ENCODE data around the gene SORCS3. TPM values are rescaled to one million over a fixed set of nuclear protein-coding genes. Genes with fewer than 3 reads are reported as not detected.

The SORCS3 gene
- total RNA-seq, 1 donor from 2014 or later = 2.0 TPM

GRCh38 chr10:105269689-105270088 lies 628.6 kb downstream of the SORCS3 start:
- Mint-ChIP-seq H3K4me1 (ENCODE audit: low read depth, unreplicated experiment) (peaks cover 13% of the 10 kb centered on the region), H3K36me3 (ENCODE audit: unreplicated experiment) (no peaks in the 10 kb centered on the region), H3K27me3 (ENCODE audit: unreplicated experiment) (no peaks in the 10 kb centered on the region), H3K9me3 (ENCODE audit: unreplicated experiment) (peaks cover 1% of the 10 kb centered on the region), H3K27ac (ENCODE audit: unreplicated experiment) (no peak overlapping the region), H3K4me3 (ENCODE audit: unreplicated experiment) (no peak overlapping the region)
- no peak for TF ChIP-seq CTCF (IDR thresholded peaks at IDR 0.05; ENCODE audit: partially characterized antibody, unreplicated experiment)
- no peak for DNase-seq

GRCh38 chr10:105274556-105275070 lies 633.5 kb downstream of the SORCS3 start:
- Mint-ChIP-seq H3K27me3 (ENCODE audit: unreplicated experiment) (no peaks in the 10 kb centered on the region), H3K36me3 (ENCODE audit: unreplicated experiment) (no peaks in the 10 kb centered on the region), H3K9me3 (ENCODE audit: unreplicated experiment) (no peaks in the 10 kb centered on the region), H3K27ac (ENCODE audit: unreplicated experiment) (no peak overlapping the region), H3K4me3 (ENCODE audit: unreplicated experiment) (no peak overlapping the region), H3K4me1 (ENCODE audit: low read depth, unreplicated experiment) (no peaks in the 10 kb centered on the region)
- no peak for DNase-seq
- no peak for TF ChIP-seq CTCF (IDR thresholded peaks at IDR 0.05; ENCODE audit: partially characterized antibody, unreplicated experiment)

GRCh38 chr10:105278439-105278838 lies 637.3 kb downstream of the SORCS3 start:
- no peak for TF ChIP-seq CTCF (IDR thresholded peaks at IDR 0.05; ENCODE audit: partially characterized antibody, unreplicated experiment)
- no peaks in the 10 kb centered on the region for H3K27me3 Mint-ChIP-seq (ENCODE audit: unreplicated experiment)
- H3K9me3 Mint-ChIP-seq (ENCODE audit: unreplicated experiment) = no peaks in the 10 kb centered on the region
- H3K27ac Mint-ChIP-seq (ENCODE audit: unreplicated experiment) = no peak overlapping the region
- peaks cover 15% of the 10 kb centered on the region for H3K4me1 Mint-ChIP-seq (ENCODE audit: low read depth, unreplicated experiment)
- H3K36me3 Mint-ChIP-seq (ENCODE audit: unreplicated experiment) = no peaks in the 10 kb centered on the region
- DNase-seq = no peak
- H3K4me3 Mint-ChIP-seq (ENCODE audit: unreplicated experiment) = no peak overlapping the region

GRCh38 chr10:105279101-105279500 lies 638.0 kb downstream of the SORCS3 start:
- no peak for DNase-seq
- Mint-ChIP-seq H3K36me3 (ENCODE audit: unreplicated experiment) (no peaks in the 10 kb centered on the region), H3K4me1 (ENCODE audit: low read depth, unreplicated experiment) (peaks cover 15% of the 10 kb centered on the region), H3K27me3 (ENCODE audit: unreplicated experiment) (no peaks in the 10 kb centered on the region), H3K4me3 (ENCODE audit: unreplicated experiment) (no peak overlapping the region), H3K27ac (ENCODE audit: unreplicated experiment) (no peak overlapping the region), H3K9me3 (ENCODE audit: unreplicated experiment) (no peaks in the 10 kb centered on the region)
- no peak for TF ChIP-seq CTCF (IDR thresholded peaks at IDR 0.05; ENCODE audit: partially characterized antibody, unreplicated experiment)

GRCh38 chr10:105280895-105281294 lies 639.8 kb downstream of the SORCS3 start:
- peaks cover 15% of the 10 kb centered on the region for H3K4me1 Mint-ChIP-seq (ENCODE audit: low read depth, unreplicated experiment)
- no peaks in the 10 kb centered on the region for H3K36me3 Mint-ChIP-seq (ENCODE audit: unreplicated experiment)
- no peaks in the 10 kb centered on the region for H3K27me3 Mint-ChIP-seq (ENCODE audit: unreplicated experiment)
- TF ChIP-seq CTCF (IDR thresholded peaks at IDR 0.05; ENCODE audit: partially characterized antibody, unreplicated experiment) = no peak
- H3K27ac Mint-ChIP-seq (ENCODE audit: unreplicated experiment) = no peak overlapping the region
- no peaks in the 10 kb centered on the region for H3K9me3 Mint-ChIP-seq (ENCODE audit: unreplicated experiment)
- no peak for DNase-seq
- no peak overlapping the region for H3K4me3 Mint-ChIP-seq (ENCODE audit: unreplicated experiment)
